ENCODE measurements around the gene TRAK1.
"Not testable (repeated sequence)": the region's sequence is repeated elsewhere in the genome, so short reads cannot be mapped to it uniquely, and the experiment has no call there.

The TRAK1 gene

GRCh38 chr3:42045708-42046243 lies 45.4 kb upstream of the TRAK1 start:
- no peak for DNase-seq (ENCODE audit: low read depth in 1 of 2, low spot score in 1 of 2)
- Histone ChIP-seq H3K27me3 (ENCODE audit: insufficient read depth, poor library complexity, severe bottlenecking) (no peaks in the 10 kb centered on the region), H3K4me3 (replicated peaks; ENCODE audit: insufficient read depth, low read length) (no peak overlapping the region), H3K27ac (replicated peaks) (no peak overlapping the region)
- TF ChIP-seq GABPA (IDR thresholded peaks at IDR 0.05; ENCODE audit: low read depth) (no peak), CTCF (IDR thresholded peaks at IDR 0.05; ENCODE audit: insufficient read depth, low read length) (no peak), SPI1 (IDR thresholded peaks at IDR 0.05; ENCODE audit: borderline replicate concordance, low read depth) (no peak), REST (IDR thresholded peaks at IDR 0.05; ENCODE audit: insufficient replicate concordance, low read depth) (no peak), POLR2AphosphoS5 (IDR thresholded peaks at IDR 0.05; ENCODE audit: low read depth) (no peak)

GRCh38 chr3:42048526-42048925 lies 42.6 kb upstream of the TRAK1 start:
- DNase-seq (ENCODE audit: low read depth in 1 of 2, low spot score in 1 of 2); H3K27ac ChIP-seq (replicated peaks); H3K27me3 ChIP-seq (ENCODE audit: insufficient read depth, poor library complexity, severe bottlenecking); H3K4me3 ChIP-seq (replicated peaks; ENCODE audit: insufficient read depth, low read length): not testable (repeated sequence)

GRCh38 chr3:42050126-42050525 lies 41.0 kb upstream of the TRAK1 start:
- no peak for TF ChIP-seq POLR2AphosphoS5 (IDR thresholded peaks at IDR 0.05; ENCODE audit: low read depth)
- no peak for TF ChIP-seq CTCF (IDR thresholded peaks at IDR 0.05; ENCODE audit: insufficient read depth, low read length)
- TF ChIP-seq GABPA (IDR thresholded peaks at IDR 0.05; ENCODE audit: low read depth): no peak
- no peak for TF ChIP-seq REST (IDR thresholded peaks at IDR 0.05; ENCODE audit: insufficient replicate concordance, low read depth)
- no peak for TF ChIP-seq SPI1 (IDR thresholded peaks at IDR 0.05; ENCODE audit: borderline replicate concordance, low read depth)
- no peak overlapping the region for H3K27ac ChIP-seq (replicated peaks)
- DNase-seq (ENCODE audit: low read depth in 1 of 2, low spot score in 1 of 2): no peak
- H3K27me3 ChIP-seq (ENCODE audit: insufficient read depth, poor library complexity, severe bottlenecking): no peaks in the 10 kb centered on the region
- no peak overlapping the region for H3K4me3 ChIP-seq (replicated peaks; ENCODE audit: insufficient read depth, low read length)

GRCh38 chr3:42051384-42052131 lies 39.6 kb upstream of the TRAK1 start:
- TF ChIP-seq SPI1 (IDR thresholded peaks at IDR 0.05; ENCODE audit: borderline replicate concordance, low read depth) (peak; percentile 53; the same call in 1 of the 2 replicates), GABPA (IDR thresholded peaks at IDR 0.05; ENCODE audit: low read depth) (no peak)
- Histone ChIP-seq H3K4me3 (replicated peaks; ENCODE audit: insufficient read depth, low read length) (no peak overlapping the region), H3K27me3 (ENCODE audit: insufficient read depth, poor library complexity, severe bottlenecking) (no peaks in the 10 kb centered on the region), H3K27ac (replicated peaks) (no peak overlapping the region)
- no peak for DNase-seq (ENCODE audit: low read depth in 1 of 2, low spot score in 1 of 2)

- Histone ChIP-seq H3K27ac (replicated peaks) (no peak overlapping the region), H3K4me3 (replicated peaks; ENCODE audit: insufficient read depth, low read length) (no peak overlapping the region), H3K27me3 (ENCODE audit: insufficient read depth, poor library complexity, severe bottlenecking) (no peaks in the 10 kb centered on the region)
- no peak for DNase-seq (ENCODE audit: low read depth in 1 of 2, low spot score in 1 of 2)
- TF ChIP-seq SPI1 (IDR thresholded peaks at IDR 0.05; ENCODE audit: borderline replicate concordance, low read depth): no peak
- TF ChIP-seq GABPA (IDR thresholded peaks at IDR 0.05; ENCODE audit: low read depth): no peak
- no peak for TF ChIP-seq POLR2AphosphoS5 (IDR thresholded peaks at IDR 0.05; ENCODE audit: low read depth)
- TF ChIP-seq CTCF (IDR thresholded peaks at IDR 0.05; ENCODE audit: insufficient read depth, low read length): no peak
- no peak for TF ChIP-seq REST (IDR thresholded peaks at IDR 0.05; ENCODE audit: insufficient replicate concordance, low read depth)
Measured at GRCh38 chr3:42052132-42052483, 39.0 kb upstream of the TRAK1 start.
